IPS DF 6.9 (cell line): ENCODE measurements around the gene USP21.

Source experiments
- DNase-seq: peaks from one replicate; pipeline ENCODE4 v3.0.0-alpha.2; 2013; ENCODE audit warnings: low read depth, low spot score
- H3K27ac ChIP-seq: one replicate; pipeline ENCODE4 v1.5.1; 2013; ENCODE audit warnings: low read length, control low read depth
- H3K27me3 ChIP-seq: 2 replicates; pipeline ENCODE4 v1.6.1; 2013; ENCODE audit warnings: mild to moderate bottlenecking, low read length; ENCODE audit not compliant: control insufficient read depth, insufficient read depth
- H3K36me3 ChIP-seq: 2 replicates; pipeline ENCODE4 v1.6.1; 2013; ENCODE audit warnings: low read length; ENCODE audit not compliant: control insufficient read depth, insufficient read depth
- H3K4me1 ChIP-seq: 2 replicates; pipeline ENCODE4 v1.6.1; 2013; ENCODE audit warnings: low read length; ENCODE audit not compliant: control insufficient read depth, insufficient read depth
- H3K4me3 ChIP-seq: 2 replicates; pipeline ENCODE4 v1.5.1; 2013; ENCODE audit warnings: mild to moderate bottlenecking, low read length
- H3K9me3 ChIP-seq: 2 replicates; pipeline ENCODE4 v1.6.1; 2013; ENCODE audit warnings: low read length, inconsistent platforms; ENCODE audit not compliant: control insufficient read depth, insufficient read depth
- WGBS: extraction: QIAGEN DNeasy Blood & Tissue Kit; methylation state at CpG from one replicate; pipeline ENCODE4 v1.1.7; 2013; ENCODE audit warnings: mixed read lengths, missing lambda C conversion rate; ENCODE audit not compliant: insufficient read length, insufficient coverage; 5-methylcytosine and 5-hydroxymethylcytosine counted together

USP21 gene

DNA sequence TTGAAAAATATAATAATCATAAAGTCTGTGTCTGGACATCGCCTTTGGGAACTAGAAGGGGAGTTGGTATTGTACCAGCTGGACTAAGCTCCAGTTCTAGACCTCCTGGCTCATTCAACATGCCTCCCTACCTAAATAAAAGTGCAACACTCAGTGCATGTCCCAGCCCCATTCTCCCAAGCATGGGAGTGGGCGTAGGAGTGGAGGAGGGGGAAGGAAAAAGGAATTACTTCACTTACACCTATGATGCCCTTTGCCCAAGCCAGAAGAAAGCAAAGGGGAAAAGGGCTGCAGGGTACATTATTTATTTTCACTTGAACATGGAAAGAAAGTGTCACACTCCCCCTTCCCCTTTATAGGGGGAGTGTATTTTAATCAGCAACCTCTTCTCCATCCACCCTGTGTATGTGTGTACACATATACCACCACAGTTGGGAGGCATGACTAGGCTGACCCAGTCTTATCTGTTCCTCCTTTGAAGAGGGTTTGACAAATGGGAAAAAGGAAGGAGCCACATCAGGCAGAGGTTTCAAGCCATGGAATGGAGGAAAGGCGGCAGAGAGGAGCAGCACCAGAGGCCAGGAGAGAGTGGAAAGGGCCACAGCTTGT lies 38.2 kb upstream of the USP21 start:
- no CpG with 5 or more reads among the region's 3 CpGs for WGBS
- H3K27ac ChIP-seq: no peak overlapping the region
- no peaks in the 10 kb centered on the region for H3K9me3 ChIP-seq
- peaks cover 30% of the 10 kb centered on the region for H3K36me3 ChIP-seq
- no peak overlapping the region for H3K4me3 ChIP-seq
- no peaks in the 10 kb centered on the region for H3K27me3 ChIP-seq
- H3K4me1 ChIP-seq: peaks cover 6% of the 10 kb centered on the region; the same call in 1 of the 2 replicates
- no peak for DNase-seq

GRCh38 chr1:161121834-161122233 lies 37.5 kb upstream of the USP21 start:
- Histone ChIP-seq H3K4me1 (peaks cover 6% of the 10 kb centered on the region; the same call in 1 of the 2 replicates), H3K27ac (no peak overlapping the region), H3K9me3 (no peaks in the 10 kb centered on the region), H3K36me3 (peaks cover 30% of the 10 kb centered on the region), H3K27me3 (no peaks in the 10 kb centered on the region), H3K4me3 (no peak overlapping the region)
- no peak for DNase-seq
- no CpG with 5 or more reads among the region's 4 CpGs for WGBS

GRCh38 chr1:161122967-161123366 lies 36.3 kb upstream of the USP21 start:
- H3K27me3 ChIP-seq: no peaks in the 10 kb centered on the region
- no peak for DNase-seq
- H3K4me3 ChIP-seq: no peak overlapping the region
- H3K27ac ChIP-seq: no peak overlapping the region
- no peaks in the 10 kb centered on the region for H3K9me3 ChIP-seq
- no CpG with 5 or more reads among the region's 6 CpGs for WGBS
- H3K4me1 ChIP-seq: peaks cover 6% of the 10 kb centered on the region; the same call in 1 of the 2 replicates
- peaks cover 32% of the 10 kb centered on the region for H3K36me3 ChIP-seq

DNA sequence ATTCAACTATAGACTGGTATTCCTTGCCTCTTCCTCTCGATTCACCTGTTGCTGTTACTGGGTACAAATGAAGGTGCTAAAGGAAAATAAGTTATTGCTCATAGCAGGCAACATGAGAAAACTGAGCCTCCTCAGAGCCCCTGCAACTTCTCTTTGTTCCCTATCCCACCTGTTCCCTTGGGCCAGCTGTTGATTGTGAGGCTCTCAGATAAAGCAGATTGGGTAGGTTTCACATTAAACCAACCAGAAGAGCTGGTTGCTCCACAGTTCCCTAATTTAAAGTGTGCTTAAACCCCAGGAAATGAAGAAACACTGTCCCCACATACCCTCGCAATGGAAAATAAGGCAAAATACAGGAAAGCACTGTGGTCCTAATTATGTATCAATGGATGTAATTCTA lies 31.7 kb upstream of the USP21 start:
- Histone ChIP-seq H3K4me1 (no peaks in the 10 kb centered on the region), H3K4me3 (no peak overlapping the region), H3K9me3 (no peaks in the 10 kb centered on the region), H3K36me3 (peaks cover 17% of the 10 kb centered on the region; the same call in 1 of the 2 replicates), H3K27ac (no peak overlapping the region), H3K27me3 (no peaks in the 10 kb centered on the region)
- no CpG with 5 or more reads among the region's 2 CpGs for WGBS
- DNase-seq: no peak

- DNase-seq: no peak
- no peaks in the 10 kb centered on the region for H3K27me3 ChIP-seq
- no peak overlapping the region for H3K4me3 ChIP-seq
- WGBS: no CpG with 5 or more reads among the region's 4 CpGs
- H3K4me1 ChIP-seq: no peaks in the 10 kb centered on the region
- peaks cover 10% of the 10 kb centered on the region; the same call in 1 of the 2 replicates for H3K36me3 ChIP-seq
- H3K27ac ChIP-seq: no peak overlapping the region
- H3K9me3 ChIP-seq: no peaks in the 10 kb centered on the region
Measured at GRCh38 chr1:161128591-161129420, 30.5 kb upstream of the USP21 start.

DNA sequence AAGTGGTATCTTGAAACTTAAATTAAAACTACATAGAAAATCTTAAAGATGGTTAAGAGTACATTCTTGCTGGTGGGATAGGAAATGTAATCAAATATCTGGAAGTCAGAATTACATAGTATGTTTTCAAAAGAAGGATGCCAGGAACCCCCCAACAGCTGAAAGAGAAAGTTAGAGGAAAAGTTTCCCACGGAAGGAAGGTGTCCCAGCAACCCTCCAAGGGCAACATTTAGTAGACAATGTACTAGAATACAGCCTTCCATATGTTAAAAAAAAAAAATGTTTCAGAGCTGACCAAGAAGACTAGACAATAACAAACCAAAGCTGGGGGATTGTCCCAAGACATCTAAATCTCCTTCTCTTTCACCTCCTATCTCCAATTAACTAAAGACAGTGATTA lies 29.0 kb upstream of the USP21 start:
- no peaks in the 10 kb centered on the region for H3K9me3 ChIP-seq
- no CpG with 5 or more reads among the region's 1 CpG for WGBS
- no peak for DNase-seq
- no peaks in the 10 kb centered on the region for H3K27me3 ChIP-seq
- no peak overlapping the region for H3K27ac ChIP-seq
- no peaks in the 10 kb centered on the region for H3K4me1 ChIP-seq
- no peak overlapping the region for H3K4me3 ChIP-seq
- H3K36me3 ChIP-seq: peaks cover 5% of the 10 kb centered on the region; the same call in 1 of the 2 replicates

GRCh38 chr1:161131523-161132409 lies 27.5 kb upstream of the USP21 start:
- no peak for DNase-seq
- no peak overlapping the region for H3K27ac ChIP-seq
- 100% methylated on average over 1 of the region's 22 CpGs for WGBS

DNA sequence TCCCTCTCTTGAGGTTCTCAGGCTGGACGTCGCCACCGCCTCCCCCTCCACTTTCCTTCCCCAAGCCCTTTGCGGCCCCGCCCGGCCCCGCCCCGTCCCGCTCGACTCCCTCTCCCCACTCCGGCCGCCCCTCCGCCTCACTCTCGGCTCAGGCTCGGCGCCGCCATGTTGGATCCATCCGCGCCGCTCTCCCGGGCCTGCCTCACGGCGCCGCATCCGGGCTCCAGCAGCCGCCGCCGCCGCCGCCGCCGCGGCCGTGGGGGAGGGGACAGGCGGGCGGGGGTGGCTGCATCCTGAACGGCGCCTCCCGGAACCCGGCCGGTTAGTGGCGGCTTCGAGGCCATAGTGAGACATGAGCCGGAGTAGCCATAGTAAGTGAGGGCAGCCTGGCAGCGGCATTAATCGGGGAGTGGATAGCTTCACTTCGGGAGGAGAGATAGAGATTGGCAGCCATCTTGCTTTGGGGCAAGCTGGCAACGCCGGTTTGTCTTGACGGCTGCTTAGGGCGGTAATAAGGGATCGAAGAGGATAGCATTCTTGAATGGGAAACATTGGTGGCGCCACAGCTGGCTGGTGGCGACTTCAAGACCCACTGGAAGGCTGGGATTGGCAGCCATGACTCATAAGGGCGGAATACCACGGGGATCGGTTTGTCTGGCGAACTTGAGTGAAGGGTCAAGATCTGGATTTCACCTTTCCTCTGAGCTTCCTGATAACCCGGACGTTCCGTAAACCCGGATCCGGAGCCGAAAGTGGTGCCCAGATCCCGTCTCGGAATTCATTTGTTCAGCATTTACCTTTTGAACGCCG lies 26.7 kb upstream of the USP21 start, which contains the start of gene DEDD:
Gene DEDD, minus strand, starts transcription at position 258 of the 810 bp plus-strand sequence. CDS start 8,205 bp downstream, outside the sequence.
- H3K27me3 ChIP-seq: no peaks in the 10 kb centered on the region
- H3K4me1 ChIP-seq: no peaks in the 10 kb centered on the region
- peak; percentile 82 for DNase-seq
- no peaks in the 10 kb centered on the region for H3K9me3 ChIP-seq
- H3K36me3 ChIP-seq: peaks cover 4% of the 10 kb centered on the region; the same call in 1 of the 2 replicates
- WGBS: no CpG with 5 or more reads among the region's 68 CpGs
- H3K4me3 ChIP-seq: peak within 1 kb of the TSS; percentile 73; the same call in 1 of the 2 replicates
- peak within 1 kb of the TSS; percentile 22 for H3K27ac ChIP-seq

More at GRCh38 chr1:161131523-161132409, 27.5 kb upstream of the USP21 start:
- H3K9me3 ChIP-seq: no peaks in the 10 kb centered on the region
- H3K36me3 ChIP-seq: peaks cover 5% of the 10 kb centered on the region; the same call in 1 of the 2 replicates
- H3K4me3 ChIP-seq: peak overlapping the region; percentile 73; the same call in 1 of the 2 replicates
- H3K27me3 ChIP-seq: no peaks in the 10 kb centered on the region
- H3K4me1 ChIP-seq: no peaks in the 10 kb centered on the region

DNA sequence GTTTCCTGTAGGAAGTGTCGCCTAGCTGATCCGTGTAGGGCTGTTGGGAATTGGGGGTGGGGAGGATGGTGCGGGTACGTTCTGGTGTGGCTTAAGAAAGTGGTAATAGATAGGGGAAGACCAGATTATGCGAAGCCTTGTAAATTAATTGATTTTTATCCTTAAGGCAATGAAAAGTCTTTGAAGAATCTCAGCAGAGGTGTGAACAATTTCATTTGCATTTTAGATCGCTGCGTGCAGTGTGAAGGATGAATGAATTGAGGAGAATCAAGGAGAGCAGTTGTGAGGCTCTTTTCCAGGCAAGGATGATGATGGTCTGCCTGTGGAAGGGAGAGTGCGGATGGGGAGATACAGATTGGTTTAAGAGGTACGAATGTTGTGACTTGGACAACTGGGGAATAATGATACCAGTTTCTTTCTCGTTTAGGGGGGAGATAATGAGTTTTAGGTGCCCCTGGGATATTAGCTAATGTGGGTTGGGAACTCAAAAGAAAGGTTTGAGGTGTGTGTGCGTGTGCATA lies 26.0 kb upstream of the USP21 start:
- peak overlapping the region; percentile 73; the same call in 1 of the 2 replicates for H3K4me3 ChIP-seq

More for the DNA sequence above, 26.0 kb upstream of the USP21 start:
- Histone ChIP-seq H3K27ac (peak overlapping the region; percentile 22), H3K36me3 (peaks cover 2% of the 10 kb centered on the region; the same call in 1 of the 2 replicates), H3K4me1 (no peaks in the 10 kb centered on the region), H3K9me3 (no peaks in the 10 kb centered on the region), H3K27me3 (no peaks in the 10 kb centered on the region)
- DNase-seq: no peak
- no CpG with 5 or more reads among the region's 11 CpGs for WGBS
